Body of pancreas (tissue), 4 donors: ENCODE measurements around the gene RPTOR. TPM values are rescaled to one million over a fixed set of nuclear protein-coding genes. Genes with fewer than 3 reads are reported as not detected.

Source experiments
- ATAC-seq: fragments of 150-250 bp; one replicate; pipeline ENCODE4 v1.9.1; 2016
- DNase-seq, 4 donors: peaks; one replicate each; pipeline ENCODE4 v3.0.0-alpha.2; 2019
- H3K27ac ChIP-seq, 4 donors: fragments of 200-600 bp; sonication (generic); 1 replicate in 3 of 4; 2 replicates in 1 of 4; pipeline versions ENCODE4 v1.5.1 to v1.6.1; 2016 to 2019; ENCODE audit warnings: mild to moderate bottlenecking in 1 of 4, mixed read lengths in 1 of 4, moderate library complexity in 1 of 4
- H3K27me3 ChIP-seq, 2 donors: fragments of 200-600 bp; sonication (generic); one replicate each; pipeline ENCODE4 v1.6.0; 2016; ENCODE audit warnings: mild to moderate bottlenecking in 1 of 2
- H3K36me3 ChIP-seq, 2 donors: fragments of 200-600 bp; sonication (generic); replicated peaks in 1 of 2; 2 replicates each; pipeline ENCODE4 v1.5.1; 2016; ENCODE audit warnings: low read depth in 2 of 2; ENCODE audit not compliant: insufficient read depth in 1 of 2
- H3K4me1 ChIP-seq: fragments of 200-600 bp; sonication (generic); one replicate; pipeline ENCODE4 v1.6.0; 2016
- H3K4me3 ChIP-seq, 2 donors: fragments of 200-600 bp; sonication (generic); 1 replicate in 1 of 2; 2 replicates in 1 of 2; pipeline ENCODE4 v1.5.1; 2016 to 2019
- H3K9me3 ChIP-seq, 3 donors: fragments of 200-600 bp; sonication (generic); 1 replicate in 2 of 3; 2 replicates in 1 of 3; pipeline ENCODE4 v1.5.1; 2016
- CTCF ChIP-seq, 7 experiments: fragments of 450-650 bp in 4 of 7; fragments of 200-600 bp in 3 of 7; sonication (generic) in 3 of 7; IDR thresholded peaks; one replicate each; pipeline ENCODE4 v1.5.1; 2016 to 2019; ENCODE audit warnings: antibody characterized with exemption in 7 of 7
- POLR2A ChIP-seq, 3 donors: fragments of 450-650 bp; IDR thresholded peaks; one replicate each; pipeline ENCODE4 v1.6.1; 2016; ENCODE audit warnings: antibody characterized with exemption in 3 of 3, mild to moderate bottlenecking in 2 of 3
- WGBS, 2 donors: methylation state at CpG; one replicate each; pipeline ENCODE4 v1.1.5; 2017; 5-methylcytosine and 5-hydroxymethylcytosine counted together
- intact Hi-C: fragments of 100-400 bp; cut with DNase I; formaldehyde crosslinking; loops from one replicate; pipeline ENCODE4 v1.15.1; 2023
- total RNA-seq, 2 donors: library from RNA; depleted of rRNA; stranded (reverse); fragments of >200 nt; gene quantifications; one replicate each; pipeline ENCODE4 v1.1.0, GENCODE V29; 2016

RPTOR gene
- total RNA-seq, 2 donors from 2014 or later: 22.3 to 34.3 TPM

DNA sequence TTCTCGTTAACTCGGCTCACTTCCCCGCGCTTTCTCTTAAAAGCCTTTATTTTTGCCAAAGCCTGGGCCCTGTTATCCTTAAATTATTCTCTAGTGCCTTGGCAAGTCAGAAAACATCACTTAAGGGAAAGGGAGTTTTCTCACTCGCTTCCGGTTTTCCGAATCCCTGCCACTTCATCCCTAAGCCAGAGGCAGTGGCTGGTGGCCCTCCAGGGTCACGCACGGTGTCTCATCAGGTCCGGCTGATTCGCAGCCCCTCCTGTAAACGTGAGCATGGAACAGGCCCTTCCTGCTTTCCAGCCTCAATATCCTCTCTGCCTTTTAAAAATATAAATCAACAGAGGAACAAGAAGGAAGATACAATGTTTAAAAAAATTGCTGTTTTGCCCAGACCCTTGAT lies 304.5 kb downstream of the RPTOR start:
- Histone ChIP-seq H3K9me3 (no peaks in the 10 kb centered on the region), H3K36me3 (peaks cover 0 to 2% of the 10 kb centered on the region in 2 donors), H3K4me1 (peaks cover 9% of the 10 kb centered on the region), H3K27me3 (no peaks in the 10 kb centered on the region), H3K4me3 (no peak overlapping the region), H3K27ac (no peak overlapping the region)
- WGBS, 2 donors: 94 to 98% methylated on average over 12 of the region's 12 CpGs
- ATAC-seq (no peak), DNase-seq (no peak)
- TF ChIP-seq CTCF (IDR thresholded peaks at IDR 0.05): no peak
- no peak for TF ChIP-seq POLR2A (IDR thresholded peaks at IDR 0.05)
- intact Hi-C loops: no loop called here

- DNase-seq (no peak), ATAC-seq (no peak)
- Histone ChIP-seq H3K27me3 (no peaks in the 10 kb centered on the region), H3K4me1 (peaks cover 9% of the 10 kb centered on the region), H3K4me3 (no peak overlapping the region), H3K27ac (no peak overlapping the region), H3K36me3 (peaks cover 0 to 2% of the 10 kb centered on the region in 2 donors), H3K9me3 (no peaks in the 10 kb centered on the region)
- 89 to 94% methylated on average over 9 of the region's 9 CpGs for WGBS, 2 donors
- intact Hi-C loops: no loop called here
- no peak for TF ChIP-seq POLR2A (IDR thresholded peaks at IDR 0.05)
- TF ChIP-seq CTCF (IDR thresholded peaks at IDR 0.05): no peak
Measured at GRCh38 chr17:80850109-80850508, 305.5 kb downstream of the RPTOR start.

DNA sequence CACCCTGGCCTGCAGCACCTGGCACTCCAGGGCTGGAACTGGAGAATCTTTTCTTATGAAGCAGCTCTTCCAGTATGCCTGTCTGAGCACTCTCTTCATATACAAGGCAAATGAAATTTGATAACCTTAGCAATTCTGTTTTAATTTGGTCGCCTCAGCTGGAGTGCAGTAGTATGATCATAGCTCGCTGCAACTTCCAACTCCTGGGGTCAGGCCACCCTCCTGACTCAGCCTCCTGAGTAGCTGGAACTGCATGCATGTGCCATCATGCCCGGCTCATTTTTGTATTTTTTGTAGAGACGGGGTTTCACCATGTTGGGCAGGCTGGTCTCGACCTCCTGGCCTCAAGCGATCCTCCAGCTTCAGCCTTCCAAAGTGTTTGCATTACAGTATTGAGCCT lies 306.2 kb downstream of the RPTOR start:
- Histone ChIP-seq H3K36me3 (peaks cover 0 to 2% of the 10 kb centered on the region in 2 donors), H3K4me1 (peaks cover 9% of the 10 kb centered on the region), H3K9me3 (no peaks in the 10 kb centered on the region), H3K27ac (no peak overlapping the region), H3K27me3 (no peaks in the 10 kb centered on the region), H3K4me3 (no peak overlapping the region)
- no peak for TF ChIP-seq POLR2A (IDR thresholded peaks at IDR 0.05)
- TF ChIP-seq CTCF (IDR thresholded peaks at IDR 0.05): no peak
- intact Hi-C loops: no loop called here
- DNase-seq (no peak), ATAC-seq (no peak)
- WGBS, 2 donors: 81 to 85% methylated on average over 6 of the region's 6 CpGs

DNA sequence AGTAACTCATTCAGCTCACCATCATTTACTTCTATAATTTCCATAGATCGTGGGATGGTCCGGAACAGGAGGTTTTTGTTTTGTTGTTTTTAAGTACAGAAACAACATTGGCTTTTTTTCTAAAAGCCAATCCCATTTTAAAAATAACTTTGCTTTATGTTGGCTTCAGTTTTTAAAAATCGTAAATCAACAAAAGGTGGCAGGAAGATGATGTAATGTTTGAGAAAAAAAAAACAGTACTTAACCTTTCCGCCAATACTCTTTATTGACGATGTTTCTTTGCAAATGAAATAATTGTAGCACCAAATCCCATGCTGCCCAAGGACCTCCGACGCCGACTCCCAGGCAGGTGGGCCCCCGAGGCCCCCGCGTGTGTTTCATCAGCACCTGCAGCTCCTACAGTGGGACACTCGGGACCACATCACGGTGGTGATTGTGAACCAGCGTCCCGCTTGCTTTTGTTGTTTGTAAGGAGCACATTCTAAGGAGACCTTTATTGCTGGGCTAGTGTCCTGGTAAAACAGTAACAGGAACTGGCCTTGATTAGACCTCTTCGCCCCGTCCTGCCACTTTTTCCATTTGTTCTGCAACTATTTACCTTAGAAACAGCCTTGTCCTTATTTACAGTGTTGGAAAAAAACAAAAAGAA lies 306.8 kb downstream of the RPTOR start:
- no peak for ATAC-seq
- H3K36me3 ChIP-seq: peaks cover 0 to 2% of the 10 kb centered on the region in 2 donors
- TF ChIP-seq CTCF (IDR thresholded peaks at IDR 0.05): no peak
- no peak for TF ChIP-seq POLR2A (IDR thresholded peaks at IDR 0.05)
- intact Hi-C loops: no loop called here
- no peak overlapping the region for H3K4me3 ChIP-seq
- H3K27ac ChIP-seq: no peak overlapping the region
- 41 to 53% methylated on average over 17 of the region's 17 CpGs for WGBS, 2 donors
- H3K4me1 ChIP-seq: peaks cover 9% of the 10 kb centered on the region
- H3K27me3 ChIP-seq: no peaks in the 10 kb centered on the region
- H3K9me3 ChIP-seq: no peaks in the 10 kb centered on the region
- DNase-seq: no peak

GRCh38 chr17:80852476-80853015 lies 307.9 kb downstream of the RPTOR start:
- Histone ChIP-seq H3K4me1 (peaks cover 9% of the 10 kb centered on the region), H3K4me3 (no peak overlapping the region), H3K36me3 (no peaks in the 10 kb centered on the region), H3K27me3 (no peaks in the 10 kb centered on the region), H3K9me3 (no peaks in the 10 kb centered on the region), H3K27ac (no peak overlapping the region)
- DNase-seq (no peak), ATAC-seq (no peak)
- WGBS, 2 donors: 86 to 91% methylated on average over 10 of the region's 11 CpGs
- intact Hi-C loops: no loop called here
- TF ChIP-seq CTCF (IDR thresholded peaks at IDR 0.05) (no peak), POLR2A (IDR thresholded peaks at IDR 0.05) (no peak)
